Effector memory CD8-positive, alpha-beta T cell (primary cell): ENCODE measurements around the gene SRC.

Experiments used
- ATAC-seq: fragments of 150-1000 bp; cut with Tn5 transposase; replicated peaks from 2 replicates; pipeline ENCODE4 v1.10.0; 2021; ENCODE audit warnings: mild to moderate bottlenecking, moderate library complexity
- DNase-seq, 3 experiments: peaks; one replicate each; pipeline ENCODE4 v3.0.0; 2021
- H3K27ac Mint-ChIP-seq, 2 donors: one replicate each; pipeline ENCODE4 v1.8.0; 2022; ENCODE audit warnings: mild to moderate bottlenecking in 2 of 2, mixed read lengths in 2 of 2, moderate library complexity in 2 of 2
- H3K27me3 Mint-ChIP-seq, 2 donors: one replicate each; pipeline ENCODE4 v1.8.0; 2022; ENCODE audit warnings: mixed read lengths in 2 of 2
- H3K36me3 Mint-ChIP-seq: one replicate; pipeline ENCODE4 v1.8.0; 2022; ENCODE audit warnings: mild to moderate bottlenecking, moderate library complexity, mixed read lengths; ENCODE audit not compliant: insufficient read depth
- H3K4me1 Mint-ChIP-seq, 2 donors: one replicate each; pipeline ENCODE4 v1.8.0; 2022; ENCODE audit warnings: low read depth in 2 of 2, mixed read lengths in 2 of 2
- H3K4me3 Mint-ChIP-seq, 2 donors: one replicate each; pipeline ENCODE4 v1.8.0; 2022; ENCODE audit warnings: mild to moderate bottlenecking in 2 of 2, mixed read lengths in 2 of 2, moderate library complexity in 2 of 2
- H3K9me3 Mint-ChIP-seq, 2 donors: one replicate each; pipeline ENCODE4 v1.8.0; 2022; ENCODE audit warnings: mixed read lengths in 2 of 2

SRC gene

DNA sequence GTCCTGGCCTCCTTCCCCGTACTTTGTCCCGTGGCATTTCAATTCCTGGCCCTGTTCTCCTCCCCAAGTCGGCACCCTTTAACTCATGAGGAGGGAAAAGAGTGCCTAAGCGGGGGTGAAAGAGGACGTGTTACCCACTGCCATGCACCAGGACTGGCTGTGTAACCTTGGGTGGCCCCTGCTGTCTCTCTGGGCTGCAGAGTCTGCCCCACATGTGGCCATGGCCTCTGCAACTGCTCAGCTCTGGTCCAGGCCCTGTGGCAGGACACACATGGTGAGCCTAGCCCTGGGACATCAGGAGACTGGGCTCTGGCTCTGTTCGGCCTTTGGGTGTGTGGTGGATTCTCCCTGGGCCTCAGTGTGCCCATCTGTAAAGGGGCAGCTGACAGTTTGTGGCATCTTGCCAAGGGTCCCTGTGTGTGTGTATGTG, 58.5 kb downstream of the SRC start:
- H3K27me3 Mint-ChIP-seq, result peaks cover 38 to 51% of the 10 kb centered on the region in 2 donors
- peaks cover 12 to 20% of the 10 kb centered on the region in 2 donors for H3K4me1 Mint-ChIP-seq
- H3K36me3 Mint-ChIP-seq, result no peaks in the 10 kb centered on the region
- ATAC-seq (no peak), DNase-seq (no peak)
- H3K9me3 Mint-ChIP-seq, result no peaks in the 10 kb centered on the region
- no peak overlapping the region for H3K4me3 Mint-ChIP-seq
- no peak overlapping the region for H3K27ac Mint-ChIP-seq

DNA sequence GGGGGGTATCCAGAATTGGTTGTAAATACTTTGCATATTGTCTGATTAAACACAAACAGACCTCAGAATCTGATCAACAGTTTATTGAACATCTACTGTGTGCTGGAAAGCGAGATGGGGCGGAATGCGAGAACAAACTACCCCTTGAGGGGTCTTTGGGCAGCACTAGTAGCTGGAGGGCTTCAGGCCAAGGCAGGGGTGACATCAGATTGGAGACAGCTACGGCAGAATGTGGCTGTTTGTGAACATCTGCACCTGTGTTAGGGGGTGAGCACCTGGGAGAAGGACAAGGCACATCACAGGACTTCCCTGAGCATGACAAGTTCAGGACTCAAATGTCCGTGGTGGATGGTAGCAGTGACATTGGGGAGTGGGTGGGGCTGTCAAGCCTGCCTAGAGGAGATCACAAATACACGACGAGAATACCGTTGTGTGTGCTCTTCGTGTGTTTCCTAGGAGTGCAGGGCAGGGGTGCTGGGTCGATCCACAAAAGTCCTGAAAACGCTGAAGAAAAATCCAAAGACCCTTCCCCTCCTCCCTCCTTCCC, 59.5 kb downstream of the SRC start:
- peak overlapping the region; percentile 54 to 83 for H3K4me3 Mint-ChIP-seq
- peak overlapping the region in 1 of 2 donors; percentile 51 for H3K27ac Mint-ChIP-seq
- DNase-seq (no peak), ATAC-seq (no peak)
- no peaks in the 10 kb centered on the region for H3K9me3 Mint-ChIP-seq
- peaks cover 41 to 61% of the 10 kb centered on the region in 2 donors for H3K27me3 Mint-ChIP-seq
- H3K36me3 Mint-ChIP-seq, result no peaks in the 10 kb centered on the region
- H3K4me1 Mint-ChIP-seq, result peaks cover 12 to 20% of the 10 kb centered on the region in 2 donors

DNA sequence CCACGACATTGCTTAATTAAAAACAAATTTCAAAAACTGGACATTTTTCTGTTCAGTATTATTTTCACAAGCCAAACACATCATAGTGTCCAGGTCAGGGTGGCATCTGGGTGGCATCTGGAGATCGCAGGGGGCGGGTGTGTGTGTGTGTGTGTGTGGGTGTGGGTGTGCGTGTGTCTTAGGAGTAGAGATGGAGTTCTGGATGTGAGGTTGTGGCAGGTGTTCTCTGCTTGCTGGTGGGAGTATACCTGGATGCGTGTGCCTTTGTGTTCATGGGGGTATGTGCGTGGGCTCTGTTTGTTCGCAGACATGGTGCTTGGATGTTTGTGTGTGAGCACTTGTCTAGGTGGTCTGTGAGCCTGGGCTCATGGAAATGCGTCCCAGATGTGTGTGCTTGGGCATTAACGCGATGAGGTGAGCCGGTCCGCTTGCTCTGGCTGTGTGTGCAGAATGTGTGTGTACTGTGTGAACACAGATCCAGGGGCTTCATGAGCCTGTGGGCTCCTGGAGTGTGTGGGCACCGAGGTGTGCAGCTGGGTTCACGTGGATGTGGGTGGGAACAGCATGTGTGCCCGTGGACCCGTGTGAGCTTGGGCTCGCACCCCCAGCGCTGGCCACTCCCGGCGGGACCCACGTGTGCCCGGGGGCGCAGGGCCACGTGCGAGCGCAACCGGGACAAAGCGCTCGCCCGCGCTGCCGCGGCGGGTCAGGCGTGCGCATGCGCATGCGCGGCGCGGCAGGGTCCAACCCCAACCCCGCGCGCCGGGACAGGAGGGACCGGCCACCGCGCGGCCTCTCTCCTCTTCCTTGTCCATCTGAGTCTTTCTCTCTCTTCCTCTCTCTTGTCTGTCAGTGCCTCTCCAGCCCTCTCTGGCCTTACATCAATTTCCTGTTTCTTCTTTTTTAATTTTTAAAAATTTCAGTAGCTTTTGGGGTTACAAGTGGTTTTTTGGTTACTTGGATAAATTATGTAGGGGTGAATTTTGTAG, 60.4 kb downstream of the SRC start:
- ATAC-seq, result peak; percentile 56
- Mint-ChIP-seq H3K4me3 (peak overlapping the region; percentile 40 to 83), H3K27ac (no peak overlapping the region), H3K9me3 (no peaks in the 10 kb centered on the region), H3K36me3 (no peaks in the 10 kb centered on the region), H3K27me3 (peaks cover 41 to 63% of the 10 kb centered on the region in 2 donors), H3K4me1 (peaks cover 12 to 20% of the 10 kb centered on the region in 2 donors)
- no peak for DNase-seq

DNA sequence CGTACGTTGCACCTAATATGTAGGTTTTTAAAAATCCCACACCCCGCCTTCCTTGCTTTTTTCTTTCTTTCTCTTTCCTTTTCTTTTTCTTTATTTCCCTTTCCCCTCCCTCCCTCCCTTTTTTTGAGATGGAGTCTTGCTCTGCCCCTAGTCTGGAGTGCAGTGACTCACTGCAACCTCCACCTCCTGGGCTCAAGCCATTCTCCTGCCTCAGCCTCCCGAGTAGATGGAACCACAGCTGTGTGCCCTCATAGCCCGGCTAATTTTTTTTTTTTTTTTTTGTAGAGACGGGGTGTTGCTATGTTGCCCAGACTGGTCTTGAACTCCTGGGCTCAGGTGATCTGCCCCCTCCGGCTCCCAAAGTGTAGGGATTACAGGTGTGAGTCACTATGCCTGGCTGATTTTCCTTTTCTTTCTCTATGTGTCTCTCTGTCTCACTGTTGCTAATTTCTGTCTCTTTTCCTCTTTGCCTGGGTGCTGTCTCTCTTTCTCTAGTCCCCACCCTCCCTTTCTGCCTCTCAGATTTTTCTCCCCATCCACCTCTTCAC, 61.2 kb downstream of the SRC start:
- H3K36me3 Mint-ChIP-seq, result no peaks in the 10 kb centered on the region
- H3K27me3 Mint-ChIP-seq, result peaks cover 41 to 63% of the 10 kb centered on the region in 2 donors
- H3K9me3 Mint-ChIP-seq, result no peaks in the 10 kb centered on the region
- peak overlapping the region in 1 of 2 donors; percentile 25 for H3K27ac Mint-ChIP-seq
- peak overlapping the region; percentile 40 to 83 for H3K4me3 Mint-ChIP-seq
- ATAC-seq (no peak), DNase-seq (no peak)
- H3K4me1 Mint-ChIP-seq, result peaks cover 12 to 20% of the 10 kb centered on the region in 2 donors

DNA sequence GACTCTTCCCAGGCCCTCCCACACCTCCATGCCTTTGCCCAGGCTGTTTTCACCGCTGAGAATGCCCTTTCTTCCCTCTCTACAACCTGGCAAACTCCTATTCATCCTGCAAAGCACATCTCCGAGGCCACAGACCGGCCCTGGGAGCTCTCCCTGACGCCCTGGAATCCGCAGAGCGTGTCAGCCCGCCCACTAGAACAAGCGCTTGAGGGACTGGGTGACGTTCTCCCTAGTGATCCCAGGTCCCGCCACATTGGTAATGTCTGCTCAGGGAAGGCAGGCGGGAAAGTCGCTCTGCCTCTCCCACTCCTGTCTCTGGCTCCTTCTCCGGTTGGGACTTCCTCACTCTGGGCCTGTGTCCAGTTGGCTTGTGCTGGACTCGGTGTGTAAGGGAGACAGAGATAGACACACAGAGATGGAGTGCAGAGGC, 61.6 kb downstream of the SRC start:
- H3K4me3 Mint-ChIP-seq, result peak overlapping the region; percentile 40 to 83
- H3K9me3 Mint-ChIP-seq, result no peaks in the 10 kb centered on the region
- peaks cover 12 to 20% of the 10 kb centered on the region in 2 donors for H3K4me1 Mint-ChIP-seq
- DNase-seq (no peak), ATAC-seq (no peak)
- no peaks in the 10 kb centered on the region for H3K36me3 Mint-ChIP-seq
- H3K27me3 Mint-ChIP-seq, result peaks cover 41 to 63% of the 10 kb centered on the region in 2 donors
- H3K27ac Mint-ChIP-seq, result peak overlapping the region in 1 of 2 donors; percentile 25

DNA sequence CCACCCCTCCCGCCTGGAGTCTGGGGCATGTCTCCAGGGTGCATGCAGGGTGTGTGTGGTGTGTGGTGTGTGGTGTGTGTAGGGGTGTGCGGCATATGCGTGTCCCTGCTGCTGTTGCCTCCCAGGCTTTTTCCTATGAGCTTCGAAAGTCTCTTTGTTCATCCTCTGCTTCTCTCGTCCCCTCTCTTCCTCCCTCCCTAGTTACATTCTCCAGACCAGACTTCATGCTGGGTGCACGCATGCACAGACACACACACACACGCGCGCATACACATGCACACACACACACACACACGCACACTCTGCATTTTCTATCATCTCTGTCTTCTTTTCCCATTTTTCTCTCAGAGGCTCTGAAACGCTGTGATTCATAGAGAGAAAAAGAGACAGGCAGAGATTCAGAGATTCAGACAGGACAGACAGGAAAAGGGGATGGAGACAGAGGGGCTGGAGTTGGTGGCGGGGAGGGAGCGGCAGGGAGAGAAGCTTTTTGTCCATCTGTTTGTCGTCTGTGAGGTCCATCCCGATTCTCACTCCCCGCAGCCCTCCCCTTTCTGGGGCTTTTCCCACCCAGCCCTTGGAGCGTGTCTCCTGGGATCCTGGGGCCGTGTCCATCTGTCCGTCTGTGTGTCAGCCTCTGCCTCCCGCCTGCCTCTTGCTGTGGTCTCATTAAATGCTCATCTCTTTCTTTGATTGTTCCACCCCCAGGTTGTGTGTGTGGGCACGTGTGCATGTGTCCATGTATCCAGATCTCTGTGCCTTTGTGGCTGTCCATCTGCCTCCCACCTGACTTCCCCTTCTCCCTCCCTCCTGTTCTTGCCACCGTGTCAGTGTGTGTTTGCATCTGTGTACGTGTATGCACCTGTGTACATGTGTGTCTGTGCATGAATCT, 62.6 kb downstream of the SRC start:
- Mint-ChIP-seq H3K9me3 (no peaks in the 10 kb centered on the region), H3K36me3 (no peaks in the 10 kb centered on the region), H3K4me1 (peaks cover 14 to 20% of the 10 kb centered on the region in 2 donors), H3K4me3 (no peak overlapping the region), H3K27ac (no peak overlapping the region), H3K27me3 (peaks cover 41 to 63% of the 10 kb centered on the region in 2 donors)
- no peak for ATAC-seq
- no peak for DNase-seq

DNA sequence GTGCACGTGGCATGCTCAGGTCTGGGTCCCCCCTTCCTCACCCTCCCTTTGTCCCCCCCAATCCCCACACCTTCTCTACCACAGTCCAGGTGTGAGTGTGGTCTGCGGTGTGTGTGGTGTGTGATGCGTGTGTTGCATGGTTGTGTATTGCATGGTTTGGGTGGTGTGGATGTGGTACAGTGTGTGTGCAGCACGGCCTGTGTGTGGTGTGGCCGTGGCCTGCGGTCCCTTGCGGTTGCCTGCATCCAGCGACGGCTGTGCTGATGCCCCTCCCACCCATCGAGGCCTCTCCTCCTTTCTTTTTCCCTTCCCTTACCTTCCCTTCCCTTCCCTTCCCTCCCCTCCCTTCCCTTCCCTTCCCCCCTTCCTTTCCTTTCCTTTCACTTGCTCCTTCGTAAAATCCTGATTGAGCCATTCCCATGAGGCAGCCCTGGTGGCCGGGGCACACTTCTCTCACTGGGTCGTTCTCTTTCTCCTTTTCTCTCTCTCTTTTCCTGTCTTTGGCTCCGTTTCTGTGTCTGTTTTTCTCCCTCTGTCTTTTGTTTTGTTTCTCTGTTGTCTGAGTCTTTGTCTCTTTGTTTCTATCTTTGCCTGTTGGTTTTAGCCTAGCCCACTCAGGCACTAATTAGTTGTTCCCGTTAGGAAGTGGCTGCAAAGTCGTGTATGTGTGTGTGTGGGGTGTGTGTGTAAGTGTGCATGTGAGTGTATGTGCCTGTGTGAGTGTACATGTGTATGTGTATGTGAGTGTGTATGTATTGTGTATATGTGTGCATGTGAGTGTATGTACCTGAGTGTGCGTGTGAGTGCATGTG, 65.7 kb downstream of the SRC start:
- peaks cover 26 to 39% of the 10 kb centered on the region in 2 donors for H3K27me3 Mint-ChIP-seq
- ATAC-seq (peak; percentile 52), DNase-seq (peak in 2 of 3 experiments; percentile 8 to 9)
- H3K9me3 Mint-ChIP-seq, result no peaks in the 10 kb centered on the region
- H3K4me1 Mint-ChIP-seq, result peaks cover 12 to 14% of the 10 kb centered on the region in 2 donors
- H3K27ac Mint-ChIP-seq, result no peak overlapping the region
- H3K4me3 Mint-ChIP-seq, result no peak overlapping the region
- no peaks in the 10 kb centered on the region for H3K36me3 Mint-ChIP-seq

DNA sequence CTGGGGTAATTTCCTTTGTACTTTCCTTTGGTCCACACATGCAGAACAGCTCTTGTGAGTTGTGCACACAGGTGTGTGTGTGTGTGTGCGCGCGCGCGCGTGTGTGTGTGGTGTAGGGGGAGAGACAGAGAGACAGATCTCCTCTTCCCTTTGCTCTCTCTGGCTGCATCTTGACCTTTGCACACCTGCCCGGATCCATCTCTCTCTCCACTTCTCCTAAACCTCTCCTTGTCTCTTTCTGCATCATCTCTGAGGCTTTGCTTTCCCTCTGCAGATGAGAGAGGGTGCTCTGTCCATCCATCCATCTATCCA, 67.0 kb downstream of the SRC start:
- Mint-ChIP-seq H3K9me3 (no peaks in the 10 kb centered on the region), H3K4me3 (no peak overlapping the region), H3K4me1 (peaks cover 8 to 9% of the 10 kb centered on the region in 2 donors), H3K27ac (no peak overlapping the region), H3K27me3 (peaks cover 18 to 27% of the 10 kb centered on the region in 2 donors), H3K36me3 (no peaks in the 10 kb centered on the region)
- no peak for DNase-seq
- no peak for ATAC-seq

DNA sequence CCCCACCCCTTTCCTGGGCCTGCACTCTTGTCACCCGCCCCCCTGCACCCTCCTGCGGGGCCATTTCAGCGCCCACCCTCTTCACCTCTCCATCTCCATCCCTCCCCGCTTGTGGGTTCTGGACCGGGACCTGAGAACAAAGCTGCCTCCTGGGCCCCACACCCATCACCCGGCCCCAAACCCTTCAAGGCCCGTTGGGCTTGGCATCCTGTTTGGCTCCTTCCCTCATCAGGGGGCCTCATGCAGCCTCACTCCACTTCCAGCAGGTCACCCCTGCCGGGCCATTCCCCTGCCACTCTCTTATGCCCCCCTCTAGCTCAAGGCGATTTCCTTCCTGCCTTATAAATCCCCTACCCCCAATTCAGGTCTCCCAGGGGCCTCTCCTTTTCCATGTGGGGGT, 67.4 kb downstream of the SRC start:
- Mint-ChIP-seq H3K4me3 (peak overlapping the region in 1 of 2 donors; percentile 22), H3K27me3 (peaks cover 14 to 23% of the 10 kb centered on the region in 2 donors)

DNA sequence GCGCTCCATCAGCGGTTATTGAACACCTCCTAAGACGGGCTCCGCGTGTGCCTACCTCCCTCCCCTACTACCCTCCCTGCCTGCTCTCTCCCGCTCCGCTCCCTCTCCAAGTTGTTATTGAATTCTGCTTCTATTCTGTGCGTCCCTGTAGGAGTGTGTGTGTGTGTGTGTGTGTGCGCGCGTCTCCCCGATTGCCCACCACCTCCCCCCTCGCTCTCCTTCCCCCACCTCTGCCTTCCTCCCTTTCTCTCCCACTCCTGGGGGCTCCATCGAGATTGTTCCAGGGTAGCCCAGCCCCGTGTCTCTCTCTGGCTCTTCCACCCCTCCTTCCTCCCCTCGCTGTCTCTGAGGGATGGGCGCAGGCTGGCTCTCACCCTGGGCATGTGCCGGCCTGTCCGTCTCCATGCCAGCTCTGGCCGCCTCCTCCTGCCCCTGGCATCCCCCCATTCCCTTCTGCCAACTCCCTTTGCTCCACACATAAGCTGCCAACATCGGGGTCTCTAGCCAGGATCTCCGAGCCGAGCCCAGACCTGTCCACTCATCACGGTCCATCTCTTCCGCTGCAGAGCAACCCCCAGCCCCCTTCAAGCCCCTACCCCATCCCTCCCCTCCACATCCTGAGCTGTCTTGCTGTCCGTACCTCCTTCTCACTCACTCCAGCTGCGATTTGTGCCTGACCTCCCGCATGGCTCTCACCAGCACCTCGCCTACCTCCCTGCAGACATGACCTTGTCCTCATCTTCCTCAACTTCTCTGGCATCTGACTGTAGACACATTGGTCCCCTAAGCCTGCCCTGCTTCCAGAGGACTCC, 68.5 kb downstream of the SRC start:
- Mint-ChIP-seq H3K4me1 (peaks cover under 1 to 5% of the 10 kb centered on the region in 2 donors), H3K9me3 (no peaks in the 10 kb centered on the region), H3K27me3 (peaks cover 3 to 13% of the 10 kb centered on the region in 2 donors), H3K4me3 (no peak overlapping the region), H3K27ac (no peak overlapping the region), H3K36me3 (no peaks in the 10 kb centered on the region)
- ATAC-seq (no peak), DNase-seq (no peak)

More for the DNA sequence above, 67.4 kb downstream of the SRC start:
- Mint-ChIP-seq H3K9me3 (no peaks in the 10 kb centered on the region), H3K27ac (no peak overlapping the region), H3K36me3 (no peaks in the 10 kb centered on the region), H3K4me1 (peaks cover 7 to 8% of the 10 kb centered on the region in 2 donors)
- no peak for DNase-seq
- no peak for ATAC-seq

DNA sequence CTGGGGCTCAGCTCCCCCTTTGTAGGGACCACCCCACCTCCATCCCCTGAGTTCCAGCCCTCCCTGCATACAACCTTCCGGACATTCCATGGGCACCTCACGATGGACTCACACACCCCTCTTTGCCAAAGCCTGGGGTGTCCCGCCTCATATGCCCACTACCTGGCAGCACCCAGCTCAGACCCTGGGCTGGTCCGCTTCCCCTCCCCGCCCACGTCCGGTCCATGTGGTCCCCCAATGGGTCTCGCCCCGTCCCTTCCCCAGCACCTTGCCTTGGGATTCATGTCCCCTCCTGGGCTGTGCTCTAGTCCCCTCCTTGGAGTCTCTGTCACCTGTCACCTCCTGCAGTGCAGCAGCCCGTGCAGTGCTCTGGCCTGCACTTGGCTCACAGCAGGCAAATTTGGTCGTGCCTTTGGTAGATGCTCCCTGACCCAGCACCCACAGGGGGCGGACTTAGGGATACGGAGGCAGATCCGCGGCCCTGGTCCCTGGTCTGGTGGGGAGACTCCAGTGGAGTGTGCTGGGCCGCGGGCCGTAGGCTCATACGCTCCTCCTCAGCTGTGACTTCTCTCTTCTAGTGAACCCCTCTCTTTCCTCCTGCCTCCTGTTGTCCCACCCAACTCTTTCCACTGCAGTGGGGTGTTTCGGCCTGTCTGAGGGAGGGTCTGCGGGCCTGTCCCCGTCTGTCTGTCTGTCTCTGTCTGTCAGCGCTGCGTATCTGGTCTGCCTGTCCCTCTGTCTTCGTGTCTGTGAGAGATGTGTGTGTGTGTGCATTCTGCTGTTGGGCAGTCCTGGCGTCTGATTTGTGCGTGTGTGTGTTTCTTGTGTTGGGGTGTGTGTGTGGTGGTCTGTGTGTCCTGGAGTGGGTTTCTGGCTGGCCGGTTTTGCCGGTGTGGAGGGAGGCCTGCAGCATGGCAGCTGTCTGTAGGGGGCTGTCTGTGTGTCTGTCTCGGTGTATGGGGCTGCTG, 69.5 kb downstream of the SRC start:
- ATAC-seq, result no peak
- H3K27ac Mint-ChIP-seq, result no peak overlapping the region
- H3K9me3 Mint-ChIP-seq, result no peaks in the 10 kb centered on the region
- peaks cover under 1 to 9% of the 10 kb centered on the region in 2 donors for H3K27me3 Mint-ChIP-seq
- no peak for DNase-seq
- no peak overlapping the region for H3K4me3 Mint-ChIP-seq
- H3K36me3 Mint-ChIP-seq, result no peaks in the 10 kb centered on the region
- H3K4me1 Mint-ChIP-seq, result peaks cover 0 to 5% of the 10 kb centered on the region in 2 donors
